ENCODE results near the gene CLCNKA.

DNA sequence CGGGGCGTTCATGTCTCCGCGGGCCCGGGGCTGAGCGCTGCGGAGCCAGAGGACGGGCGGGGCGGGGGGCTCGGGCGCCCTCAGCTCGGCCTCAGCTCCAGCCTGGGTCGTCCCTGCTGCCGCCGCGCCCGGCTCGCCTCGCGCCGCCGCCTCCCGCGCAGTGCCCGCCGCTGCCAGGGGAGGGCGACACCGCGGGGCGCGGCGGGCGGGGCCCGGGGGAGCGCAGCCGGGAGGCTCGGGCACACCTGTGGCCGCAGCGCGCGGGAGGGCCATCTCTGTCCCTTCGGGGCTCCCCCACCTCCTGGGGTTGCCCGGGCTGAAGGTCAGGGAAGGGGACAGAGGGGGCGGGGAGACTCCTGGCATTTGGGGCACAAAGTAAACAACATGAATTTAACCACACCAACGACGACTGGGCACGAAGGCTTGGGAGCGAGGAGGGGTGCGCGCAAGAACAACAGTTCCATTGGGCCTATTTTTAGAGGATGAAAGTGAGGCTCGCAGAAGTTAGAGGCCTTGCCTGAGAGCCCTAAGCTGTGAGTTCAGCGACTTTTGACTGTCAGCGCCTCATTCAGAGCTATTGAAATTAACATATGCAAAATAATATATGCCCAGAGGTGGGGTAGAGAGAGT is 51.8 kb downstream of the CLCNKA start, which contains the start of gene FAM131C:
- TF ChIP-seq, protein P1, sequence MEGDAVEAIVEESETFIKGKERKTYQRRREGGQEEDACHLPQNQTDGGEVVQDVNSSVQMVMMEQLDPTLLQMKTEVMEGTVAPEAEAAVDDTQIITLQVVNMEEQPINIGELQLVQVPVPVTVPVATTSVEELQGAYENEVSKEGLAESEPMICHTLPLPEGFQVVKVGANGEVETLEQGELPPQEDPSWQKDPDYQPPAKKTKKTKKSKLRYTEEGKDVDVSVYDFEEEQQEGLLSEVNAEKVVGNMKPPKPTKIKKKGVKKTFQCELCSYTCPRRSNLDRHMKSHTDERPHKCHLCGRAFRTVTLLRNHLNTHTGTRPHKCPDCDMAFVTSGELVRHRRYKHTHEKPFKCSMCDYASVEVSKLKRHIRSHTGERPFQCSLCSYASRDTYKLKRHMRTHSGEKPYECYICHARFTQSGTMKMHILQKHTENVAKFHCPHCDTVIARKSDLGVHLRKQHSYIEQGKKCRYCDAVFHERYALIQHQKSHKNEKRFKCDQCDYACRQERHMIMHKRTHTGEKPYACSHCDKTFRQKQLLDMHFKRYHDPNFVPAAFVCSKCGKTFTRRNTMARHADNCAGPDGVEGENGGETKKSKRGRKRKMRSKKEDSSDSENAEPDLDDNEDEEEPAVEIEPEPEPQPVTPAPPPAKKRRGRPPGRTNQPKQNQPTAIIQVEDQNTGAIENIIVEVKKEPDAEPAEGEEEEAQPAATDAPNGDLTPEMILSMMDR (IDR thresholded peaks at IDR 0.05), result peak in 4 of 7 experiments; percentile 68 to 88 (median 80)
- no peak for TF ChIP-seq POLR2A (IDR thresholded peaks at IDR 0.05)

Measured in body of pancreas (tissue), 4 donors.